HEK293T (cell line): Measurements from ENCODE around the gene MEI1.

Experiments
- ARNT ChIP-seq: fragments of 450-650 bp; IDR thresholded peaks from 2 replicates; pipeline ENCODE4 v1.6.1; 2017; ENCODE audit warnings: mild to moderate bottlenecking
- BHLHE40 ChIP-seq: fragments of 450-650 bp; IDR thresholded peaks from 2 replicates; pipeline ENCODE4 v1.6.1; 2016; ENCODE audit warnings: mild to moderate bottlenecking, moderate library complexity, borderline replicate concordance
- CTBP1 ChIP-seq: fragments of 450-650 bp; IDR thresholded peaks from 2 replicates; pipeline ENCODE4 v1.6.1; 2016; ENCODE audit warnings: borderline replicate concordance
- ELF4 ChIP-seq: fragments of 450-650 bp; IDR thresholded peaks from 2 replicates; pipeline ENCODE4 v1.6.1; 2017; ENCODE audit warnings: antibody characterized with exemption
- FOXA1 ChIP-seq: fragments of 450-650 bp; IDR thresholded peaks from 2 replicates; pipeline ENCODE4 v1.6.1; 2016; ENCODE audit warnings: mild to moderate bottlenecking
- FOXK2 ChIP-seq: fragments of 450-650 bp; IDR thresholded peaks from 2 replicates; pipeline ENCODE4 v1.6.1; 2016; ENCODE audit warnings: mild to moderate bottlenecking
- FOXM1 ChIP-seq: fragments of 450-650 bp; IDR thresholded peaks from 2 replicates; pipeline ENCODE4 v1.6.1; 2017; ENCODE audit warnings: mild to moderate bottlenecking, borderline replicate concordance
- L3MBTL2 ChIP-seq: fragments of 450-650 bp; conservative IDR thresholded peaks from 2 replicates; pipeline ENCODE4 v1.6.1; 2016; ENCODE audit warnings: mild to moderate bottlenecking
- NFRKB ChIP-seq: fragments of 450-650 bp; IDR thresholded peaks from 2 replicates; pipeline ENCODE4 v1.6.1; 2016; ENCODE audit warnings: mild to moderate bottlenecking, moderate library complexity
- SP1 ChIP-seq: fragments of 450-650 bp; IDR thresholded peaks from 2 replicates; pipeline ENCODE4 v1.6.1; 2017
- SUZ12 ChIP-seq: fragments of 450-650 bp; IDR thresholded peaks from 2 replicates; pipeline ENCODE4 v1.6.1; 2016; ENCODE audit warnings: mild to moderate bottlenecking
- TARDBP ChIP-seq: fragments of 450-650 bp; IDR thresholded peaks from 2 replicates; pipeline ENCODE4 v1.6.1; 2016

DNA sequence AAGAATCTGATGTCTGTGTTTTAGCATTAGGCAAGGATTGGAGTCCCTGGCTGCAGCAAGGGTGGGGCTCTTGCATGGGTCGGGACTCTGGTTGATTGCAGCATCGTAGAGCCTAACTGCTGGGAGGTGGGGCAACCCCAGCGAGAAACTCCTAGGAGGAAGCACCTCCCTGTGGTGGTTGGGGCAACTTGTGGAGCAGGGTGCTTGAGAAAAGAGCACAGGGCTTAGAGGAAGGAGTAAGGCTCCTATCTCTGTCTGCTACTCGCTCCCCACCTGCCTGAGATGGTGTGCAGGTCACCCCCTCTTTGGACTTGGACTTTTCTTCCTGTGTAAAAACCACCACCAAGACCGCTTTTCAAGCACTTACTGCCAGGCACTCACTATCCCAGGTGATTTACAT lies 149.2 kb downstream of the MEI1 start:
- TF ChIP-seq SP1, result no peak
- TF ChIP-seq BHLHE40, result no peak
- no peak for TF ChIP-seq ARNT
- no peak for TF ChIP-seq L3MBTL2
- no peak for TF ChIP-seq NFRKB
- TF ChIP-seq TARDBP, result no peak
- no peak for TF ChIP-seq CTBP1
- no peak for TF ChIP-seq FOXA1
- TF ChIP-seq SUZ12, result no peak
- TF ChIP-seq ELF4, result no peak
- no peak for TF ChIP-seq FOXM1
- TF ChIP-seq FOXK2, result no peak
